ENCODE data around the gene MEF2A. TPM values are rescaled to one million over a fixed set of nuclear protein-coding genes. Genes with fewer than 3 reads are reported as not detected.

MEF2A gene
- total RNA-seq, 1 experiment from 2014 or later = 21.3 TPM

- intact Hi-C loops (cut with micrococcal nuclease) = no loop called here
- Histone ChIP-seq H3K4me1 (ENCODE audit: insufficient read depth, low read length) (no peaks in the 10 kb centered on the region), H3K4me2 (ENCODE audit: low read length) (no peak overlapping the region), H3K9me3 (ENCODE audit: low read length) (no peaks in the 10 kb centered on the region), H4K20me1 (ENCODE audit: low read length) (no peaks in the 10 kb centered on the region), H3K4me3 (ENCODE audit: low read length) (no peak overlapping the region), H3K9me2 (replicated peaks; ENCODE audit: low read length) (no peaks in the 10 kb centered on the region), H2AFZ (ENCODE audit: low read length) (no peak overlapping the region), H3K27ac (ENCODE audit: low read length) (no peak overlapping the region), H3F3A (ENCODE audit: low read length, unreplicated experiment) (no peaks in the 10 kb centered on the region), H3K79me2 (ENCODE audit: low read length) (peaks cover 95% of the 10 kb centered on the region), H3K9ac (ENCODE audit: low read length) (no peak overlapping the region), H3K36me3 (ENCODE audit: low read depth, low read length) (no peaks in the 10 kb centered on the region; the same call in 1 of the 2 replicates), H3K27me3 (ENCODE audit: low read length) (no peaks in the 10 kb centered on the region)
- ATAC-seq (no peak), DNase-seq (no peak)
- no TSS peak for BruUV-seq (replicated peaks)
- ChIA-PET CTCF (no interaction called here), POLR2A (ENCODE audit: unreplicated experiment) (no interaction called here)
- TF ChIP-seq EZH2phosphoT487 (IDR thresholded peaks at IDR 0.05; ENCODE audit: borderline replicate concordance, low read length) = no peak
- no peak for TF ChIP-seq EZH2 (IDR thresholded peaks at IDR 0.05; ENCODE audit: low read length, unreplicated experiment)
- TF ChIP-seq, protein P1, sequence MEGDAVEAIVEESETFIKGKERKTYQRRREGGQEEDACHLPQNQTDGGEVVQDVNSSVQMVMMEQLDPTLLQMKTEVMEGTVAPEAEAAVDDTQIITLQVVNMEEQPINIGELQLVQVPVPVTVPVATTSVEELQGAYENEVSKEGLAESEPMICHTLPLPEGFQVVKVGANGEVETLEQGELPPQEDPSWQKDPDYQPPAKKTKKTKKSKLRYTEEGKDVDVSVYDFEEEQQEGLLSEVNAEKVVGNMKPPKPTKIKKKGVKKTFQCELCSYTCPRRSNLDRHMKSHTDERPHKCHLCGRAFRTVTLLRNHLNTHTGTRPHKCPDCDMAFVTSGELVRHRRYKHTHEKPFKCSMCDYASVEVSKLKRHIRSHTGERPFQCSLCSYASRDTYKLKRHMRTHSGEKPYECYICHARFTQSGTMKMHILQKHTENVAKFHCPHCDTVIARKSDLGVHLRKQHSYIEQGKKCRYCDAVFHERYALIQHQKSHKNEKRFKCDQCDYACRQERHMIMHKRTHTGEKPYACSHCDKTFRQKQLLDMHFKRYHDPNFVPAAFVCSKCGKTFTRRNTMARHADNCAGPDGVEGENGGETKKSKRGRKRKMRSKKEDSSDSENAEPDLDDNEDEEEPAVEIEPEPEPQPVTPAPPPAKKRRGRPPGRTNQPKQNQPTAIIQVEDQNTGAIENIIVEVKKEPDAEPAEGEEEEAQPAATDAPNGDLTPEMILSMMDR (conservative IDR thresholded peaks at IDR 0.05; ENCODE audit: low read depth, low read length) = no peak
These were observed 26.5 kb downstream of the MEF2A start for GRCh38 chr15:99592145-99592791.

DNA sequence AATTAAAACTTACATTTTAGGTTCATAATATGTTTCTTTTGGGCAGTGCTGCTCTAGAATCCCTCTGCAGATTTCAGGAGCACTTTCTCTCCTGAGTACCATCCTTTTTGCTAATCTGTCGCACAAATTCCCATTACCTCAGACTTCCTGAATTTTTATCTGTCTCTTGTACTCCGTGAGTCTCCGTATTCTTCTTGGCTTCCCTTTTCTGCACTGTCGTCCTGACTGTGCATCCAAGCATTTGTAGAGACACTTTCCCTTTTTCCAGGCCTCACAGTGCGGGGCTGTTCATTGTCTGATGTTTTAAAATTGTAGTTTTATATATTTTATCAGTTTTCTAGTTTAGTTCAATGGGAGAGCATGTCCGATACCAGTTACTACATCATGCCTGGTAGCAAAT is 27.3 kb downstream of the MEF2A start:
- POLR2A ChIA-PET (ENCODE audit: unreplicated experiment) = no interaction called here
- CTCF ChIA-PET = no interaction called here

GRCh38 chr15:99594916-99595315 is 29.1 kb downstream of the MEF2A start:
- H3K9me2 ChIP-seq (replicated peaks; ENCODE audit: low read length) = no peaks in the 10 kb centered on the region
- no peak overlapping the region for H2AFZ ChIP-seq (ENCODE audit: low read length)
- H3K79me2 ChIP-seq (ENCODE audit: low read length) = peaks cover 85% of the 10 kb centered on the region
- no peak overlapping the region for H3K27ac ChIP-seq (ENCODE audit: low read length)
- ChIA-PET POLR2A (ENCODE audit: unreplicated experiment) (no interaction called here), CTCF (no interaction called here)
- TF ChIP-seq, protein P1 (conservative IDR thresholded peaks at IDR 0.05; ENCODE audit: low read depth, low read length) = no peak
- TF ChIP-seq EZH2phosphoT487 (IDR thresholded peaks at IDR 0.05; ENCODE audit: borderline replicate concordance, low read length) = no peak
- TF ChIP-seq EZH2 (IDR thresholded peaks at IDR 0.05; ENCODE audit: low read length, unreplicated experiment) = no peak
- DNase-seq (no peak), ATAC-seq (no peak)
- no peak overlapping the region for H3K4me2 ChIP-seq (ENCODE audit: low read length)
- H3K36me3 ChIP-seq (ENCODE audit: low read depth, low read length) = peaks cover 5% of the 10 kb centered on the region; the same call in 1 of the 2 replicates
- no peaks in the 10 kb centered on the region for H3K27me3 ChIP-seq (ENCODE audit: low read length)
- H3K4me3 ChIP-seq (ENCODE audit: low read length) = no peak overlapping the region
- no peaks in the 10 kb centered on the region for H4K20me1 ChIP-seq (ENCODE audit: low read length)
- intact Hi-C loops (cut with micrococcal nuclease) = no loop called here
- BruUV-seq (replicated peaks) = no TSS peak
- no peaks in the 10 kb centered on the region for H3F3A ChIP-seq (ENCODE audit: low read length, unreplicated experiment)
- H3K4me1 ChIP-seq (ENCODE audit: insufficient read depth, low read length) = no peaks in the 10 kb centered on the region
- no peaks in the 10 kb centered on the region for H3K9me3 ChIP-seq (ENCODE audit: low read length)
- H3K9ac ChIP-seq (ENCODE audit: low read length) = no peak overlapping the region

More for the DNA sequence above, 27.3 kb downstream of the MEF2A start:
- no peak overlapping the region for H3K4me2 ChIP-seq (ENCODE audit: low read length)
- H3K36me3 ChIP-seq (ENCODE audit: low read depth, low read length) = no peaks in the 10 kb centered on the region; the same call in 1 of the 2 replicates
- ATAC-seq (no peak), DNase-seq (no peak)
- no peaks in the 10 kb centered on the region for H3K9me2 ChIP-seq (replicated peaks; ENCODE audit: low read length)
- H3K4me3 ChIP-seq (ENCODE audit: low read length) = no peak overlapping the region
- peaks cover 93% of the 10 kb centered on the region for H3K79me2 ChIP-seq (ENCODE audit: low read length)
- no peaks in the 10 kb centered on the region for H4K20me1 ChIP-seq (ENCODE audit: low read length)
- H3K9ac ChIP-seq (ENCODE audit: low read length) = no peak overlapping the region
- H3F3A ChIP-seq (ENCODE audit: low read length, unreplicated experiment) = no peaks in the 10 kb centered on the region
- intact Hi-C loops (cut with micrococcal nuclease) = no loop called here
- no peak overlapping the region for H2AFZ ChIP-seq (ENCODE audit: low read length)
- TF ChIP-seq EZH2phosphoT487 (IDR thresholded peaks at IDR 0.05; ENCODE audit: borderline replicate concordance, low read length) = no peak
- no peak for TF ChIP-seq EZH2 (IDR thresholded peaks at IDR 0.05; ENCODE audit: low read length, unreplicated experiment)
- no peaks in the 10 kb centered on the region for H3K4me1 ChIP-seq (ENCODE audit: insufficient read depth, low read length)
- H3K27me3 ChIP-seq (ENCODE audit: low read length) = no peaks in the 10 kb centered on the region
- H3K27ac ChIP-seq (ENCODE audit: low read length) = no peak overlapping the region
- no TSS peak for BruUV-seq (replicated peaks)
- H3K9me3 ChIP-seq (ENCODE audit: low read length) = no peaks in the 10 kb centered on the region
